H1 (cell line): ENCODE measurements around the gene IFRD1. TPM values are rescaled to one million over a fixed set of nuclear protein-coding genes. Genes with fewer than 3 reads are reported as not detected.

Source experiments
- PHF8 ChIP-seq: fragments of 200-600 bp; sonication (generic); conservative IDR thresholded peaks from 2 replicates; pipeline ENCODE4 v1.7.1; 2012; ENCODE audit warnings: low read depth, mild to moderate bottlenecking, inconsistent platforms, low read length, moderate library complexity
- YY1 ChIP-seq: IDR thresholded peaks from 2 replicates; pipeline ENCODE4 v1.6.1; 2011; ENCODE audit warnings: low read depth, mild to moderate bottlenecking, low read length
- polyA plus RNA-seq, 7 experiments: library from polyadenylated mRNA; depleted of rRNA in 3 of 7; stranded (reverse) in 5 of 7; unstranded in 2 of 7; fragments of >200 nt in 5 of 7; fragments of 200-250 nt in 2 of 7; gene quantifications; 1 replicate in 5 of 7; 2 replicates in 1 of 7; 4 replicates in 1 of 7; pipeline versions ENCODE4 v1.2.1 to v1.2.3, GENCODE V29; 2011 to 2013; ENCODE audit warnings: missing spikeins in 2 of 7, mixed read lengths in 2 of 7
- total RNA-seq: library from RNA; stranded (reverse); fragmentation: NEBNext Ultra II Directional; extraction: Animal tissue kit (Norgen Biotek cat#: 25700); gene quantifications from 2 replicates; pipeline ENCODE4 v1.2.1, GENCODE V29; 2021

The IFRD1 gene
- total and polyA plus RNA-seq, 2 of the 8 experiments (the other 6 are each of a cell fraction or from before 2014, with no cell fraction given) = 23.0 to 50.4 TPM

DNA sequence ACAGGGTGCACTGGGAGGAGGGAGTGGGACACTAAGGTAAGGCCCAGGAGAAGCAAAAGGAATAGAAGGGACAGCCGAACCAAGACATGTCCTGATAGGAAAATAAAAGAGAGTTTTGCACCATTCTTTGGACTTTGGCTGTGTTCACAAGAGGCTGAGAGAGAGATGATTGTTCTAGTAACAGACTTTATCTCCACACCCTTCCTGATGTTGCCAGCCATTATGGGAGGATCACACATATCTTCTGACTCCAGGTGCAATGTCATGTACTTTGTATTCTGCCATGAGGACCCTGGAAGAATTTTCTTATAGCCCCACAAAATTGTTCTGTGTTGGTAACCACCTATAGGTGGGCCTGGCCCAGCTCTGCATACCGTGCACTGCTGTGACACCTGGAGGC, 41.9 kb downstream of the IFRD1 start (continued):
- no peak for TF ChIP-seq YY1
- TF ChIP-seq PHF8 = no peak
